Heart left ventricle (tissue), 13 donors: ENCODE measurements around the gene ADAMTS12.

ENCODE experiments used
- CTCF ChIP-seq, 12 donors: fragments of 200-600 bp; sonication (generic) in 4 of 12; IDR thresholded peaks; one replicate each; pipeline versions ENCODE4 v1.5.0 to v1.8.0; 2018 to 2022; ENCODE audit warnings: antibody characterized with exemption in 12 of 12, mild to moderate bottlenecking in 5 of 12
- POLR2A ChIP-seq, 2 donors: fragments of 450-650 bp; IDR thresholded peaks; one replicate each; pipeline ENCODE4 v1.6.1; 2017; ENCODE audit warnings: antibody characterized with exemption in 2 of 2, mild to moderate bottlenecking in 2 of 2, moderate library complexity in 2 of 2
- donor health status: ischemic (EF 13 %, LVEDD 7.1; RV severe dilation, severe dysfunction).
- donor health status: DM: no; HTN: yes; CAD: no.
- donor health status: DM: no; HTN: no; CAD: no.
- donor health status: ischemic (EF 25% LVEDD 6.9; RV normal size, moderate dysfunction).
- donor health status: ischemic (EF 25% LVEDD 5.7; RV mildly dilated, moderate dysfunction).
- donor health status: ischemic (EF 35%, LVEDD 5.7; RV mildly dilated, moderate dysfunction).
- donor health status: nonischemic (EF 11% LVEDD 7.7; RV severe dilation, severe dysfunction).
- donor health status: DM: yes; HTN: yes; CAD: no.
- donor health status: PGD.
- donor health status: ischemic (EF 29% LVEDD 5.4; RV normal size, mild dysfunction).
- donor health status: nonischemic (EF 23%, LVEDD 6.1; RV moderate dilation, normal function).

DNA sequence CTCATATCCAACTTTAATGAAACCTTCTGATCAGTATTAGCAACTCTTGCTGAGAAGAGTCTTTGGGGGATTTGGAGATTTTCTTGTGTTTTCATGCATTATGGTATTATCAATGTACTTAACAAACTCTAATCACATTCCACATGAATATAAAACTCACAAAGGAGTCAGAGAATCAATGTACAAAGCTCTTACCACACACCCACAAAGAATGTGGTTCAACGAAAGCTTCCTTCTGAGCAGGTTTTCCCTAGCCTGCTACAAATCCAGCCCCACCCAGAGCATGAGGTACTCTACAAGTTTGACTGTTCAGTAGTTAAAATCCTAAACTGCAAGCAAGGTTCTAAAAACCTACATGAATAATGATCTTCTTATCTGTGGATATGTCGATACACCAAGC is 240.9 kb downstream of the ADAMTS12 start:
- no peak for TF ChIP-seq POLR2A (IDR thresholded peaks at IDR 0.05)
- no peak for TF ChIP-seq CTCF (IDR thresholded peaks at IDR 0.05)
